ENCODE results near the gene TSPAN9. TPM values are rescaled to one million over a fixed set of nuclear protein-coding genes. Genes with fewer than 3 reads are reported as not detected.

The TSPAN9 gene
- total RNA-seq, 2 donors from 2014 or later: 41.9 to 50.0 TPM

DNA sequence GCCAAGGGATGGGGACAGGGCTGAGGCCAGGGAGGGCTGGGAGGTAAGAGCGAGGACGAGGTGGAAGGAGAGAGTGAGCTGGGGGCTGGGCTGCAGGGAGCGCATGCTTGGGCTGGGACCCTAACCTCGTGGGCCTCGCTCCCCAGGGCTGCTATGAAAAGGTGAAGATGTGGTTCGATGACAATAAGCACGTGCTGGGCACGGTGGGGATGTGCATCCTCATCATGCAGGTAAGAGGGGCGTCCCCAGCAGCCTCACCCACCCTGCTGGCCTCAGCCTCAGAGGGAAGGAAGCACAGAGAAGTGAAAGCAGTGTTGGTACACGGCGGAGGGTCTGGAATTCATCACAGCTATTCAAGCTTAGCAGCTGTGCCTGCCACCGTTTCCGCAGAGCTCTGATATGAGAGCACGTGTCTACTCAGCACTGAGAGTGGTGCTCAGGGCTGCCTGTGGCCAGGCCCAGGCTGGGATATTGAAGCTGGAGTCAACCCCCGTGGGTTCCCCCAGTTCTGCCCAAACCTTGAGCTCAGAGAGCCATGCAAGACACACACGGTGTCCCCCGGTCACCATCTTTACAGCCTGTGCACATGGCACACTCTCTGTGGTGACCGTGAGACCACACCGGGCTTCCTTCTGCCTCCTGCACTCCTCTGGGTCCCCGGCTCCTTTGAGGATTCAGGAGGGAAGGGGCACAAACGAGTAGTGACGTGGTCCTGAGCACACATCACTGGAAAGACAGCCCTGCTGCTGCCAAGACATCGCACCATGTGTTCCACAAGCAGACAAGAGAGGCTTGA lies 204.6 kb downstream of the TSPAN9 start:
- Histone ChIP-seq H3K4me1 (replicated peaks) (peaks cover 9% of the 10 kb centered on the region), H3K4me3 (no peak overlapping the region), H3K27ac (no peak overlapping the region), H3K36me3 (peaks cover 8 to 11% of the 10 kb centered on the region in 2 donors), H3K9me3 (no peaks in the 10 kb centered on the region), H3K27me3 (replicated peaks; ENCODE audit: insufficient read depth) (no peaks in the 10 kb centered on the region)
- TF ChIP-seq POLR2AphosphoS5 (IDR thresholded peaks at IDR 0.05): no peak
- TF ChIP-seq POLR2A (IDR thresholded peaks at IDR 0.05): no peak
- TF ChIP-seq CTCF (IDR thresholded peaks at IDR 0.05): no peak
- no peak for DNase-seq (ENCODE audit: low spot score)
- intact Hi-C loops (cut with DNase I): no loop called here
- WGBS: 79% methylated on average over 23 of the region's 23 CpGs

DNA sequence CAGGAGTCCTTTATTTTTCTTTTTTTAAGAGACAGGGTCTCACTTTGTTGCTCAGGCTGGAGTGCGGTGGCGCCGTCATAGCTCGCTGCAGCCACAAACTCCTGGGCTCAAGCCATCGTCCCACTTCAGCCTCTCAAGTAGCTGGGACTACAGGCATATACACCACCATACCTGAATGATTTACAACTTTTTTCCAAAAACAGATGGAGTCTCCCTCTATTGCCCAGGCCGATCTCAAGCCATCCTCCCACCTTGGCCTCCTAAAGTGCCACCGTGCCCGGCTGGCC lies 205.1 kb downstream of the TSPAN9 start:
- DNase-seq (ENCODE audit: low spot score): no peak
- intact Hi-C loops (cut with DNase I): no loop called here

GRCh38 chr12:3283137-3283680 lies 206.0 kb downstream of the TSPAN9 start:
- 84% methylated on average over 19 of the region's 19 CpGs for WGBS
- TF ChIP-seq CTCF (IDR thresholded peaks at IDR 0.05): no peak
- TF ChIP-seq POLR2AphosphoS5 (IDR thresholded peaks at IDR 0.05): no peak
- no peak for DNase-seq (ENCODE audit: low spot score)
- Histone ChIP-seq H3K27me3 (replicated peaks; ENCODE audit: insufficient read depth) (no peaks in the 10 kb centered on the region), H3K9me3 (no peaks in the 10 kb centered on the region), H3K36me3 (peaks cover 8 to 11% of the 10 kb centered on the region in 2 donors), H3K4me3 (no peak overlapping the region), H3K4me1 (replicated peaks) (no peaks in the 10 kb centered on the region), H3K27ac (no peak overlapping the region)
- intact Hi-C loops (cut with DNase I): no loop called here

More for the DNA sequence above, 205.1 kb downstream of the TSPAN9 start:
- 92% methylated on average over 8 of the region's 8 CpGs for WGBS
- Histone ChIP-seq H3K27me3 (replicated peaks; ENCODE audit: insufficient read depth) (no peaks in the 10 kb centered on the region), H3K9me3 (no peaks in the 10 kb centered on the region), H3K4me3 (no peak overlapping the region), H3K36me3 (peaks cover 8 to 11% of the 10 kb centered on the region in 2 donors), H3K27ac (no peak overlapping the region), H3K4me1 (replicated peaks) (peaks cover 3% of the 10 kb centered on the region)
- no peak for TF ChIP-seq POLR2A (IDR thresholded peaks at IDR 0.05)
- TF ChIP-seq CTCF (IDR thresholded peaks at IDR 0.05): no peak
- no peak for TF ChIP-seq POLR2AphosphoS5 (IDR thresholded peaks at IDR 0.05)

DNA sequence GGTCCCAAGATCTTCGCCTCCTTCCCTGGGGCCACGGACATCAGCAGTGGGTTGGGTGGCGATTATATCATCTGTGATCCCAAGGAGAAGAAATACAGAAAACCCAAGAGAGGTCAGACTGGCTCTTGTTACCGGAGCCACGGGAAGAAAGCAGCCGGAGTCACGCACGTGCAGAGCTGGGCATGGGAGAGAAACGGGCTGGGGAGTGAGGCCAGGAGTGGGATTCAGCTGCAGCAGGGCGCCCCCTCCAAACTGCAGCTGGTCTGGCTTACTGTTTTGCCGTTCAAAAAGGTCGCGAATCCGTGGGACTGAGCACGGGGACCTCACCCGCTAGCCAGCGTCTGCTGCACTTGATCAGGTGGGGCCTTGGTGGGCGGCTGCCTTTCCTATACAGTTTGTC lies 207.2 kb downstream of the TSPAN9 start:
- WGBS: 84% methylated on average over 18 of the region's 18 CpGs
- H3K9me3 ChIP-seq: no peaks in the 10 kb centered on the region
- no peaks in the 10 kb centered on the region for H3K4me1 ChIP-seq (replicated peaks)
- intact Hi-C loops (cut with DNase I): no loop called here
- DNase-seq (ENCODE audit: low spot score): no peak
- H3K27ac ChIP-seq: no peak overlapping the region
- TF ChIP-seq POLR2A (IDR thresholded peaks at IDR 0.05): no peak
- no peak for TF ChIP-seq CTCF (IDR thresholded peaks at IDR 0.05)
- no peak for TF ChIP-seq POLR2AphosphoS5 (IDR thresholded peaks at IDR 0.05)
- peaks cover 8 to 11% of the 10 kb centered on the region in 2 donors for H3K36me3 ChIP-seq
- H3K4me3 ChIP-seq: no peak overlapping the region
- no peaks in the 10 kb centered on the region for H3K27me3 ChIP-seq (replicated peaks; ENCODE audit: insufficient read depth)

GRCh38 chr12:3285570-3285969 lies 208.4 kb downstream of the TSPAN9 start:
- no peak overlapping the region for H3K4me3 ChIP-seq
- H3K27ac ChIP-seq: no peak overlapping the region
- H3K27me3 ChIP-seq (replicated peaks; ENCODE audit: insufficient read depth): no peaks in the 10 kb centered on the region
- no peaks in the 10 kb centered on the region for H3K4me1 ChIP-seq (replicated peaks)
- peaks cover 8 to 11% of the 10 kb centered on the region in 2 donors for H3K36me3 ChIP-seq
- intact Hi-C loops (cut with DNase I): no loop called here
- TF ChIP-seq POLR2AphosphoS5 (IDR thresholded peaks at IDR 0.05) (no peak), POLR2A (IDR thresholded peaks at IDR 0.05) (no peak), CTCF (IDR thresholded peaks at IDR 0.05) (no peak)
- WGBS: 86% methylated on average over 6 of the region's 7 CpGs
- DNase-seq (ENCODE audit: low spot score): no peak
- no peaks in the 10 kb centered on the region for H3K9me3 ChIP-seq
